Right hindlimb (tissue), 1 donor: ENCODE data around the gene GREM1.

Experiments used
- DNase-seq: peaks from one replicate; pipeline ENCODE4 v3.0.0-alpha.2; 2018

Gene GREM1

GRCh38 chr15:32698773-32699390 lies 18.9 kb upstream of the GREM1 start:
- DNase-seq, result no peak

- no peak for DNase-seq
Measured at GRCh38 chr15:32700501-32701150, 17.2 kb upstream of the GREM1 start.

DNA sequence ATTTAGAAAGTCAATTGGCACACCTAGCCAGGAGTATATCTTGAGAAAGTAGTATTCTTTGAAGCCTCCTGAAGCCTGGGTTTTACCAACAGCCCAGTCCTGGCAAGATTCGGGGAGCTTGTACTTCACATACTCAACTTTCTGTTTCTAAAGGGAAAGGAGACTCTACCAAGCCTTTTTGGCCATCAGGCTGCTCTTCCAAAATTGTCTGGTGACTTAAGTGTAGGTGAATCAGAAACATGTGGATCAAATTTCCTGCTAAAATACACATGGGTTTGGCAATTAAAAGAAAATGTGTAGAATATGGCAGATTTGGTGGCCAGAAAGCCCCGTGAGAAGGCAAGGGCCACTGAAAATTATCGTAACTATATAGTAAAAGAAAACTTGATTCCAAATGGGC lies 15.9 kb upstream of the GREM1 start:
- DNase-seq, result no peak

- no peak for DNase-seq
Measured at GRCh38 chr15:32704395-32704981, 13.3 kb upstream of the GREM1 start.

DNA sequence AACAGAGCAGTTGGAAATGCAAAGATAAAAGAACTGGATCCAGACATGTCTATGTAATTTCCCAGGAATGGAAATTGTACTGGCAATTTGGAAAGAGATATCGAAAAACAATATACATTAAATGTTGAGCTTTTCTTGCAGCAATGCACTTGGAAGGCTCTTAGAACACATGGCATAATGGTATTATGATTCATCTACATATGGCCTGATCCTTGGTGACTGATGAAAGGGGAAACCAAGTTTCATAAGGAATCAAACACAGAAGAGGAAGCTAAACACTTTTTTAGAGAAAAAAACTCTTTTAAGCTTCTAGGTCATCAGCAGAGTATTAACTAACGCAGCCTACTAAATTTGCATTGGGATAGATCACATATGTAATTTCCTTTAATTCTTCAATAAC lies 12.4 kb upstream of the GREM1 start:
- no peak for DNase-seq

DNA sequence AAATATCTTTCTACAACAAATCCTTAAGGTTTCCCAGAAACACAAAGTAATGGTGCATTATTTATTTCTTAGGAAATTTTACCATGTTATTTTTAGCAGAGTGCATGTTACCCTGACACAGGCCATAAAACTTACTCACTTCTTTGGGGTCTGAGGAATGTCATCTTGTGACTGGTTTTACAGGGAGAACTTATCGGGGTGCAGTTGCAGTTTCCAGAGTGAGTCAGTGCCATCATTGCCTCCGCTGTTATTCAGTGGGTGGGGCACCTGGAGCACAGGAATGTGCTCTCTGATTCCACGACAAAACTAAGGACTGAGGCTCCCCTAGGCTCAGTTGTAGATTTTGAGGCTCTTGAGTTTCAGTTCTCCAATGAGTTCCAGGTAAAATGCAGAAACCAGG lies 11.1 kb upstream of the GREM1 start:
- no peak for DNase-seq

DNA sequence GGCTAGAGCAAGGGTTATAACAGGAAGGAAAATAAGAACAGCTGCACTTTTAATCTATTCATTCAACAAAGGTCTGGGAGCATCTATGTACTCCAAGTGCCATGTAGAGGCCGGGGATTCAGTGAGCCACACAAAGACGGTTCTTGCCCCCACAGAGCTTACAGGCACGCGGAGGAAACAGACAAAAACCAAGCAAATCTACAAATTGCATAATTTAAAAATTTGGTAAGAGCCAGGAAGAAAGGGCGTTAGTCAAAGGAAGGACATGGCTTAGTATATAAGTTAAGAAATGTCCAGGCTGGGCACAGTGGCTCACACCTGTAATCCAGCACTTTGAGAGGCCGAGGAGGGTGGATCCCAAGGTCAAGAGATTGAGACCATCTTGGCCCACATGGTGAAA lies 10.4 kb upstream of the GREM1 start:
- DNase-seq, result no peak

GRCh38 chr15:32709295-32710033 lies 8.3 kb upstream of the GREM1 start:
- no peak for DNase-seq

GRCh38 chr15:32715276-32715675 lies 2.5 kb upstream of the GREM1 start:
- no peak for DNase-seq

DNA sequence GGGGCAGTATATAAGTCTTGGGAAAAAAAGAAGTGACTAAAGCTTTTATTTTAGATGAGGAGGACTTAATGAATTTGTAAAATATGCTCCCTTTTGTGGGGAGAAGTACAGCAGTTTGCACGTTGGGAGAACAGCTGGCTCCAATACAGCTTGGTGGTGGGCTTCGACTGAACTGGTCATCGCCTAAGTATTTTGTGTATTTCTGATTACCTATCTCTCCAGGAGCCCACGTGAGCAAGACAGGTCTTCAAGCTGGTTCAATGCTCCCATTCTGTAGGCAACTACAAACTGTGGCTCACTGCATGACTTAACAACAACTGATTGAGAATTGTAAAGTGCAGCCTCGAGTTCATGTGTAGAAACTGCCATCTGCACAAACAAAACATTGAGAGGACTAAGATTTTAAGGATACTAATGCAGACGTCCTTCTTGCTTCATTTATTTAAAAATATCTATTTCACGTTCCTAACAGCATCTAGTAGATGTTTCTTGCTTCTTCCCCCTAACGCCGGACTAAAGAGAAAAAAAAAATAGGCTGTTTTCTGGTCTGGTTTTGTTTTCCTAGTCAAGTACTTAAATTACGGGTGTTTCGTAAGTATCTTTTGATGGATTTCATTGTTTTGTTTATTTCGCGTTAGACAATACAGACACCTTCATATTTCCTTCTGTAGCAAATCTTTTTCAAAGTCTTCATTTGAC lies 1.4 kb upstream of the GREM1 start:
- no peak for DNase-seq

DNA sequence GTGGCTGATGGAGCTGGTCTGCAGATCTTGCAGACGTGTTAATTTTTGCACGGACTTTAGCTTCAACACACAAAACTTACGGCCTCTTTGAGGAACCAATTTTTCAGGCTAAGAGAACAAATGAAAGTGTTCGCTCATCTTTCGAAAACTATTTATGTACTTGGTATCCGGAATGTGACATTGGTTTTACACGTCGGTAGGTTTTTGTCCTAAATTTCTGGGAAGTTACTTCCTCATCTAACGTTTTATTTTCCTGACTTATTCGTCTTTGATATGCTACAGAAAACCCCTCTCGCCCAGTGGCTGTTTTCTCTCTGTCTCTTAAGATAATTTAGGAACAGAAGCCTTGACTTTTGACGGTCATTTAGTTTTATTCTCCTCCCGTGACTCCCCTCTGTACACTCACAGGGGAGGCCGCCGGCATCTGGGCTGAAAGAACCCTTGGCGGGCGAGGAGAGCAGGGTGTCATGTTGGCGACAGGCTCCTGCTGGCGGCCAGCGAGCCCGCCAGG lies 834 bp upstream of the GREM1 start:
- DNase-seq, result no peak

DNA sequence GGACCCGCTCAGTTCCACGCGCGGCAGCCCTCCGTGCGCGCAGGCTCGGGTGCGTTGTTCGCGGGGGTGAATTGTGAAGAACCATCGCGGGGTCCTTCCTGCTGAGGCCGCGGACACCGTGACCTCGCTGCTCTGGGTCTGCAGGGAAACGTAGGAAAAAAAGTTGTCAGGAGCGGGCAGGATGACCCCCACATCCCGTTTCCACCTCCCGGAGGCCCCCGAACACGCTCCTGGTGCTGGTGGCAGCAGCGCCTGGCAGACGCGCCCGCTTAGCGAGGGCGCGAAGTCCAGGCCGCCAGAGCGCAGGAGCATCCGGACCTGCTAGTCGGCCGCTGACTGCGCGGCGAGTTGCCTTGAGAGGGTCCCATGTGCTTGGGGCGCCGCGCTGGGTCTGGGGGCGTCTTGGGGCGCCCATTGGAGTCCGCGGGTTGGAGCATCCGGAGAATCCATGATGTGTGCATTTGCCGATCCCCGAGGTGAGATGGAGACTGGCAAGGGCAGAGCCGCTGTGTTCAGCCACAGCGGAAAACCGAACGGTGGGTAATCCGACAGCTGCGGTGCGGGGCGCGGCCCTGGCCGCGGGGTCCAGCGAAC lies 520 bp downstream of the GREM1 start:
- DNase-seq, result peak; percentile 21

DNA sequence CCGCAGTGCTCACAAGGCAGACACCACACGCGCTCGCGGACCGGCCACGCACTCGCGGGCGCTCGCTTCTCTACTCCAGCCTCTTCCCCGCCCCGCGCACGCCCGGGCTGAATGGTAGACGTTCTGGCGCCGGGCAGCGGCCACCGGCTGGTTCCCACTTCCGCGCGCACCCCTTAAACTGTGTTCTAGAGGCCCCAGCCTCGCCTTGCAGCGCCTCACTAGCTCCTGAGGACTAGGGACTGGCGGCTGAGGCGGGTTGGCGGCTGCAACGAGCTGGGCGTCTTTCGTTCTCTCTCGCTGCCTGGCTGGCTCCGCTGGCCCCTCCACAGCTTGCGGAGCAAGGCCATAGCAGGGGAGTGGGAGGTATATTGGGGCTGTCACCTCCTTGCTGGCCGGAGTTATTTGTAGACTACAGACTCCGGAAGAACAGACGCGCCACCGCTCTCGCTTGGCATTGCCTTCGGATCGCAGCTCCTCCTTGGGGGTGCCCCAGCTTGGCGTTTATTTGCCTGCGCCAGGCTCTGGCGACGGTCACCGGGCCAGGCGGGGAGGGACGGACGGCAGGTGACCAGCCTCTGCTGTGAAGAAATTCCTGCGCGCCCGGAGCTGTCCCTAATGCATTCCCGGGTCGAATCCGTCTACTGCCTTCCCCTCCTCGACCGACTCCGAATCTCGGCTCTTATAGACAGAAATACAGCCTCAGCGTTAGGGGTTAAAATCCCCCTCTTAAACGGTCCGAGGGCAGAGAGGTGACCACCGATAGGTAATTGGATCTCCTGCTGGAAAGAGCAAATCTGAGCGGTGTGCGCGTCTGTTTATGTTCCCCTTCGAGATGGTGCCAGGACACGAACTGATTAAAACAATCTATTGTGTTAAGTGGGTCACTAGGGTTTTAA lies 1.3 kb downstream of the GREM1 start:
- DNase-seq, result peak; percentile 39

GRCh38 chr15:32721596-32721995 lies 3.8 kb downstream of the GREM1 start:
- DNase-seq, result no peak

DNA sequence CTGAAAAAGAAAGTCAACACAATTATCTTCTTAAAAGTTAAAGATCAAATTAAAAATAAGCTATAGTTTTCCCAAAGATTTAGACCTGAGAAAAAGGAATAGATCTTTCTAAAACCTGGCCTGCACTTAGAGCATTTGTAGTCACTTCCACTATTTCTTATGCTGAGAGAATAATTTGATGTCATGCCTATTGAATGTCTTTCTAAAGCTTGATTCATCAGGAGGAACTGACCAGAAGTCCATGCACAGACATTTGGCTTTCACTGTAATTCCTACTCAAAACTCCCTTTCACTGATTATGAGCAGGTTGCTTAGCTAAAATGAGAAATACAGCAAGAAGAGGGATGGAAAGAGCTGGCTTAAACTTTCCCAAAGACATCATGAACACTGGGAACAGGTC lies 4.3 kb downstream of the GREM1 start:
- DNase-seq, result no peak

DNA sequence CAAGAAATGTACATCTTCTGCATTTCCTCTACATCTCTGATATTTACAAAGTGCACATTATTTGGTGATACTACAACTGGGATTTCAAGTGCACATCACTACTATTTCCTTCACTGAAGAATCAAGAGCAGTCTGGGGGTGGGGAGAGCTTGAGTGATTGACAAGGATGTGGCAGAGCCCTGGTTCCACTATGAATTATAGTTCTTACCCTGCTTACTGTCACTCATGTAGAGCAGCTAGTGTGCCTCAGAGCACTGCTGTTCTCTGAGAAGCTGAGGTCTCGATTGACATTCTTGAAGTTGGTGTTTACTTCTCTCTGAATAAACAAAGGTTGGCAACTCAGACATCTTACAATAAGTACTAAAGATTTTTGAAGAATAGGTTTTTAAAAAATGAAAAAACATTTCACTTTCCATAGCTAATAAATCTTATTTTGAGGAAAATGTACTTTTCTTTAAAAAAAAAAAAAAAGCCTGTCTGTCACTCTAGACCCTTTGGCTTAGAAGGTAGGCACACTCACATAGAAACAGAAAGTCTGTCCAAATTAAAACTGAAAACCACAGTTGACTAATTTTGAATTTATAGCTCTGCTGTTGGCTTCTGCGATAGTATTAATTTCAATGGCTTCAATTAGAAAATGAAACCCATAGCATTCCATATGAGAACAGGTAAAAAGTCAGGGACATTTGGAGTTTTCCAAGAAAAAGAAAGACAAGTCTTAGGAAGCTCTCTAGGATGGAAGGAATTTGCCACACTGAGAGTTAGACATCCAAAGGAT lies 5.6 kb downstream of the GREM1 start:
- no peak for DNase-seq

GRCh38 chr15:32729700-32730395 lies 12.0 kb downstream of the GREM1 start:
- no peak for DNase-seq

- peak; percentile 35 for DNase-seq
Measured at GRCh38 chr15:32730677-32731654, 13.2 kb downstream of the GREM1 start.
